ENCODE data around the gene SNRK. TPM values are rescaled to one million over a fixed set of nuclear protein-coding genes. Genes with fewer than 3 reads are reported as not detected.

Gene SNRK
- total RNA-seq, result 124 and 147 TPM in 2 replicates

GRCh38 chr3:43286115-43286840 is at the start of gene SNRK:
Gene SNRK (plus strand): TSS chr3:43286540. CDS start chr3:43303204, 16,664 bp downstream.

Other genes starting within 250 kb of the SNRK start
- gene POMGNT2, start 180.5 kb upstream of the SNRK start, total RNA-seq, result 3.2 and 6.2 TPM in 2 replicates